GM18507 (cell line): ENCODE results near the gene GRIA2.

Experiments used
- DNase-seq: peaks from one replicate; pipeline ENCODE4 v3.0.0; 2011; ENCODE audit warnings: low read depth; ENCODE audit not compliant: insufficient read length; ENCODE audit errors: extremely low spot score
- FAIRE-seq: peaks from 2 replicates; lab custom pipeline; 2011; peaks lifted over from hg19 to GRCh38; lab: Jason Lieb, UNC

Gene GRIA2

GRCh38 chr4:157357887-157358286 is 137.4 kb downstream of the GRIA2 start:
- FAIRE-seq: no peak

GRCh38 chr4:157358439-157358838 is 137.9 kb downstream of the GRIA2 start:
- FAIRE-seq (no peak), DNase-seq (no peak)

More at GRCh38 chr4:157357887-157358286, 137.4 kb downstream of the GRIA2 start:
- DNase-seq: no peak

GRCh38 chr4:157358851-157359250 is 138.3 kb downstream of the GRIA2 start:
- FAIRE-seq (no peak), DNase-seq (no peak)

- FAIRE-seq (no peak), DNase-seq (no peak)
Measured at GRCh38 chr4:157363360-157363759, 142.8 kb downstream of the GRIA2 start.

- FAIRE-seq: no peak
- no peak for DNase-seq
Measured at GRCh38 chr4:157372154-157372553, 151.6 kb downstream of the GRIA2 start.

- FAIRE-seq (no peak), DNase-seq (no peak)
Measured at GRCh38 chr4:157372567-157372966, 152.0 kb downstream of the GRIA2 start.

GRCh38 chr4:157389741-157390140 is 169.2 kb downstream of the GRIA2 start:
- DNase-seq (no peak), FAIRE-seq (no peak)

GRCh38 chr4:157405070-157405469 is 184.5 kb downstream of the GRIA2 start:
- DNase-seq (no peak), FAIRE-seq (no peak)
